Activated CD4-positive, CD25-positive, alpha-beta regulatory T cell treated with anti-CD3 and anti-CD28 coated beads, Interleukin-2, amount 50 U/mL, for 72 hours (primary cell): ENCODE results near the gene SREK1.

ENCODE experiments used
- DNase-seq: peaks from one replicate; pipeline ENCODE4 v3.0.0; 2021

Gene SREK1

GRCh38 chr5:66224274-66224673 is 80.2 kb downstream of the SREK1 start:
- no peak for DNase-seq

GRCh38 chr5:66224773-66225553 is 80.9 kb downstream of the SREK1 start:
- DNase-seq: no peak

GRCh38 chr5:66230551-66230950 is 86.5 kb downstream of the SREK1 start:
- no peak for DNase-seq

- DNase-seq: no peak
Observed at GRCh38 chr5:66231508-66231907, 87.4 kb downstream of the SREK1 start.

GRCh38 chr5:66232275-66232674 is 88.2 kb downstream of the SREK1 start:
- DNase-seq: no peak

- no peak for DNase-seq
Observed at GRCh38 chr5:66232706-66233445, 88.8 kb downstream of the SREK1 start.
